ENCODE data around the gene METTL13.

The METTL13 gene

GRCh38 chr1:171781176-171781875 is at the start of gene METTL13:
TSS of gene METTL13 (plus strand) at chr1:171781660. CDS start at chr1:171781968, 308 bp downstream.
- H3K27me3 ChIP-seq (ENCODE audit: control insufficient read depth, insufficient read depth, low read length) = no peaks in the 10 kb centered on the region
- peak within 1 kb of the TSS; percentile 98 for H3K4me3 ChIP-seq (ENCODE audit: low read depth, low read length)
- H3K36me3 ChIP-seq (ENCODE audit: control insufficient read depth, insufficient read depth, low read length) = peaks cover 14% of the 10 kb centered on the region
- peak within 1 kb of the TSS; percentile 97 for H3K9ac ChIP-seq (ENCODE audit: low read depth, low read length)
- H3K9me3 ChIP-seq (ENCODE audit: control insufficient read depth, insufficient read depth, low read length) = no peaks in the 10 kb centered on the region
- H3K4me1 ChIP-seq (ENCODE audit: control insufficient read depth, insufficient read depth, low read length) = no peaks in the 10 kb centered on the region

GRCh38 chr1:171736196-171736595 is 45.3 kb upstream of the METTL13 start:
- no peaks in the 10 kb centered on the region for H3K4me1 ChIP-seq (ENCODE audit: control insufficient read depth, insufficient read depth, low read length)
- H3K9me3 ChIP-seq (ENCODE audit: control insufficient read depth, insufficient read depth, low read length) = no peaks in the 10 kb centered on the region
- H3K36me3 ChIP-seq (ENCODE audit: control insufficient read depth, insufficient read depth, low read length) = no peaks in the 10 kb centered on the region
- H3K4me3 ChIP-seq (ENCODE audit: low read depth, low read length) = no peak overlapping the region
- no peak overlapping the region for H3K9ac ChIP-seq (ENCODE audit: low read depth, low read length)
- H3K27me3 ChIP-seq (ENCODE audit: control insufficient read depth, insufficient read depth, low read length) = no peaks in the 10 kb centered on the region

- no peaks in the 10 kb centered on the region for H3K36me3 ChIP-seq (ENCODE audit: control insufficient read depth, insufficient read depth, low read length)
- H3K9ac ChIP-seq (ENCODE audit: low read depth, low read length) = no peak overlapping the region
- H3K27me3 ChIP-seq (ENCODE audit: control insufficient read depth, insufficient read depth, low read length) = no peaks in the 10 kb centered on the region
- no peaks in the 10 kb centered on the region for H3K9me3 ChIP-seq (ENCODE audit: control insufficient read depth, insufficient read depth, low read length)
- no peak overlapping the region for H3K4me3 ChIP-seq (ENCODE audit: low read depth, low read length)
- peaks cover 8% of the 10 kb centered on the region for H3K4me1 ChIP-seq (ENCODE audit: control insufficient read depth, insufficient read depth, low read length)
These were observed 42.5 kb upstream of the METTL13 start for GRCh38 chr1:171738911-171739310.

- H3K9me3 ChIP-seq (ENCODE audit: control insufficient read depth, insufficient read depth, low read length) = no peaks in the 10 kb centered on the region
- H3K4me1 ChIP-seq (ENCODE audit: control insufficient read depth, insufficient read depth, low read length) = peaks cover 12% of the 10 kb centered on the region
- H3K9ac ChIP-seq (ENCODE audit: low read depth, low read length) = no peak overlapping the region
- H3K27me3 ChIP-seq (ENCODE audit: control insufficient read depth, insufficient read depth, low read length) = no peaks in the 10 kb centered on the region
- no peaks in the 10 kb centered on the region for H3K36me3 ChIP-seq (ENCODE audit: control insufficient read depth, insufficient read depth, low read length)
- no peak overlapping the region for H3K4me3 ChIP-seq (ENCODE audit: low read depth, low read length)
These were observed 41.8 kb upstream of the METTL13 start for GRCh38 chr1:171739656-171740055.

GRCh38 chr1:171740356-171740863 is 41.0 kb upstream of the METTL13 start:
- H3K4me3 ChIP-seq (ENCODE audit: low read depth, low read length) = no peak overlapping the region

GRCh38 chr1:171740987-171741871 is 40.2 kb upstream of the METTL13 start:
- Histone ChIP-seq H3K27me3 (ENCODE audit: control insufficient read depth, insufficient read depth, low read length) (no peaks in the 10 kb centered on the region), H3K4me3 (ENCODE audit: low read depth, low read length) (peak overlapping the region; percentile 97), H3K9ac (ENCODE audit: low read depth, low read length) (peak overlapping the region; percentile 82), H3K9me3 (ENCODE audit: control insufficient read depth, insufficient read depth, low read length) (no peaks in the 10 kb centered on the region), H3K4me1 (ENCODE audit: control insufficient read depth, insufficient read depth, low read length) (peaks cover 12% of the 10 kb centered on the region), H3K36me3 (ENCODE audit: control insufficient read depth, insufficient read depth, low read length) (no peaks in the 10 kb centered on the region)

More at GRCh38 chr1:171740356-171740863, 41.0 kb upstream of the METTL13 start:
- no peaks in the 10 kb centered on the region for H3K9me3 ChIP-seq (ENCODE audit: control insufficient read depth, insufficient read depth, low read length)
- H3K4me1 ChIP-seq (ENCODE audit: control insufficient read depth, insufficient read depth, low read length) = peaks cover 12% of the 10 kb centered on the region
- H3K36me3 ChIP-seq (ENCODE audit: control insufficient read depth, insufficient read depth, low read length) = no peaks in the 10 kb centered on the region
- H3K9ac ChIP-seq (ENCODE audit: low read depth, low read length) = no peak overlapping the region
- no peaks in the 10 kb centered on the region for H3K27me3 ChIP-seq (ENCODE audit: control insufficient read depth, insufficient read depth, low read length)

GRCh38 chr1:171741872-171742576 is 39.4 kb upstream of the METTL13 start, which contains the start of gene VAMP4:
TSS of gene VAMP4 (minus strand) at chr1:171742065. CDS start at chr1:171738414, 3,651 bp downstream.
- H3K9me3 ChIP-seq (ENCODE audit: control insufficient read depth, insufficient read depth, low read length) = no peaks in the 10 kb centered on the region
- no peaks in the 10 kb centered on the region for H3K27me3 ChIP-seq (ENCODE audit: control insufficient read depth, insufficient read depth, low read length)
- peak within 1 kb of the TSS; percentile 97 for H3K4me3 ChIP-seq (ENCODE audit: low read depth, low read length)
- H3K4me1 ChIP-seq (ENCODE audit: control insufficient read depth, insufficient read depth, low read length) = peaks cover 12% of the 10 kb centered on the region
- H3K36me3 ChIP-seq (ENCODE audit: control insufficient read depth, insufficient read depth, low read length) = no peaks in the 10 kb centered on the region
- peak within 1 kb of the TSS; percentile 82 for H3K9ac ChIP-seq (ENCODE audit: low read depth, low read length)

- Histone ChIP-seq H3K4me1 (ENCODE audit: control insufficient read depth, insufficient read depth, low read length) (peaks cover 12% of the 10 kb centered on the region), H3K9ac (ENCODE audit: low read depth, low read length) (peak overlapping the region; percentile 77), H3K9me3 (ENCODE audit: control insufficient read depth, insufficient read depth, low read length) (no peaks in the 10 kb centered on the region), H3K4me3 (ENCODE audit: low read depth, low read length) (peak overlapping the region; percentile 97), H3K27me3 (ENCODE audit: control insufficient read depth, insufficient read depth, low read length) (no peaks in the 10 kb centered on the region), H3K36me3 (ENCODE audit: control insufficient read depth, insufficient read depth, low read length) (no peaks in the 10 kb centered on the region)
These were observed 38.9 kb upstream of the METTL13 start for GRCh38 chr1:171742577-171742922.

- peak overlapping the region; percentile 97 for H3K4me3 ChIP-seq (ENCODE audit: low read depth, low read length)
- no peaks in the 10 kb centered on the region for H3K36me3 ChIP-seq (ENCODE audit: control insufficient read depth, insufficient read depth, low read length)
- H3K9ac ChIP-seq (ENCODE audit: low read depth, low read length) = no peak overlapping the region
- H3K27me3 ChIP-seq (ENCODE audit: control insufficient read depth, insufficient read depth, low read length) = no peaks in the 10 kb centered on the region
- peaks cover 12% of the 10 kb centered on the region for H3K4me1 ChIP-seq (ENCODE audit: control insufficient read depth, insufficient read depth, low read length)
- no peaks in the 10 kb centered on the region for H3K9me3 ChIP-seq (ENCODE audit: control insufficient read depth, insufficient read depth, low read length)
These were observed 38.2 kb upstream of the METTL13 start for GRCh38 chr1:171743081-171743870.

GRCh38 chr1:171744986-171745385 is 36.5 kb upstream of the METTL13 start:
- Histone ChIP-seq H3K4me3 (ENCODE audit: low read depth, low read length) (no peak overlapping the region), H3K4me1 (ENCODE audit: control insufficient read depth, insufficient read depth, low read length) (peaks cover 12% of the 10 kb centered on the region), H3K9me3 (ENCODE audit: control insufficient read depth, insufficient read depth, low read length) (no peaks in the 10 kb centered on the region), H3K9ac (ENCODE audit: low read depth, low read length) (no peak overlapping the region), H3K27me3 (ENCODE audit: control insufficient read depth, insufficient read depth, low read length) (no peaks in the 10 kb centered on the region), H3K36me3 (ENCODE audit: control insufficient read depth, insufficient read depth, low read length) (no peaks in the 10 kb centered on the region)

- Histone ChIP-seq H3K4me3 (ENCODE audit: low read depth, low read length) (no peak overlapping the region), H3K36me3 (ENCODE audit: control insufficient read depth, insufficient read depth, low read length) (no peaks in the 10 kb centered on the region), H3K9ac (ENCODE audit: low read depth, low read length) (no peak overlapping the region), H3K4me1 (ENCODE audit: control insufficient read depth, insufficient read depth, low read length) (peaks cover 8% of the 10 kb centered on the region), H3K9me3 (ENCODE audit: control insufficient read depth, insufficient read depth, low read length) (no peaks in the 10 kb centered on the region), H3K27me3 (ENCODE audit: control insufficient read depth, insufficient read depth, low read length) (no peaks in the 10 kb centered on the region)
These were observed 32.8 kb upstream of the METTL13 start for GRCh38 chr1:171748651-171749050.
